ENCODE results near the gene TNFRSF17. TPM values are rescaled to one million over a fixed set of nuclear protein-coding genes. Genes with fewer than 3 reads are reported as not detected.
A peak's percentile ranks its signal among the peaks of the same experiment; 100 is the strongest.
"Not testable (repeated sequence)": the region's sequence is repeated elsewhere in the genome, so short reads cannot be mapped to it uniquely, and the experiment has no call there.

TNFRSF17 gene
- under 1 TPM; 0.15 to 0.34 (median 0.19) TPM for polyA plus RNA-seq (ENCODE audit: insufficient read length in 3 of 3)
- long read RNA-seq, donor 1, result 0 reads
- long read RNA-seq, donor 2, result 0 reads
- long read RNA-seq, donor 3, result 0 reads
- long read RNA-seq, donor 4, result 0 reads
- long read RNA-seq, donor 5, result 0 reads
- long read RNA-seq, donor 6, result 0 reads
- long read RNA-seq, donor 7, result 0 reads
- long read RNA-seq, donor 8, result 0 reads
- long read RNA-seq, donor 9, result 0 reads
- long read RNA-seq, donor 10, result 0 reads
- long read RNA-seq, donor 11, result 0 reads
- long read RNA-seq, donor 12, result 0 reads
- long read RNA-seq, donor 13, result 0 reads
- long read RNA-seq, donor 14, result 0 reads
- long read RNA-seq, donor 15, result 0 reads
- long read RNA-seq, donor 16, partial matches to known transcripts, result 6 of 18 reads
- long read RNA-seq, donor 16, other reads (novel, unspliced or antisense), result 12 of 18 reads

DNA sequence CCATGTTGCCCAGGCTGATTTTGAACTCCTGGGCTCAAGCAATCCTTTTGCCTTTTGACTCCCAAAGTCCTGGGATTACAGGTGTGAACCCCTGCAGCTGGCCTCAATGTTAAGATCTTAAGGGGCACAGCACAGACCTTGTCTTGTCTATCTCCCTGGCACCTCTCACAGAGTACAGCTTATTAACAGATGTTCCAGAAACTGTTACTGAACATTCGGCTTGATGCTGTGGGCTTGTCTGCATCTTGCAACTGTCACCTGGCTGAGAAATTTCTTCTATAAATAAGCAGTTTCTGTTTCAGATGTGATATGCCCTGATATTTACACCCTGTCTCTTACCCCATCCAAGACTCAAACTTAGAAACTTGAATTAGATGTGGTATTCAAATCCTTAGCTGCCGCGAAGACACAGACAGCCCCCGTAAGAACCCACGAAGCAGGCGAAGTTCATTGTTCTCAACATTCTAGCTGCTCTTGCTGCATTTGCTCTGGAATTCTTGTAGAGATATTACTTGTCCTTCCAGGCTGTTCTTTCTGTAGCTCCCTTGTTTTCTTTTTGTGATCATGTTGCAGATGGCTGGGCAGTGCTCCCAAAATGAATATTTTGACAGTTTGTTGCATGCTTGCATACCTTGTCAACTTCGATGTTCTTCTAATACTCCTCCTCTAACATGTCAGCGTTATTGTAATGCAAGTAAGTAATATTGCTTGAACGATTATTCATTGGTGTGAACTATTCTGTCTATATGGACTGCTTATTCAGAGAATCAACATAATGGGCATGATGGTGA lies at the start of gene TNFRSF17:
Gene TNFRSF17, plus strand, starts transcription at position 450 of the 791 bp plus-strand sequence. Its CDS starts 115 bp downstream, at position 565.
- no peak for DNase-seq (ENCODE audit: extremely low read depth in 1 of 11, low read depth in 9 of 11, low spot score in 4 of 11)

DNA sequence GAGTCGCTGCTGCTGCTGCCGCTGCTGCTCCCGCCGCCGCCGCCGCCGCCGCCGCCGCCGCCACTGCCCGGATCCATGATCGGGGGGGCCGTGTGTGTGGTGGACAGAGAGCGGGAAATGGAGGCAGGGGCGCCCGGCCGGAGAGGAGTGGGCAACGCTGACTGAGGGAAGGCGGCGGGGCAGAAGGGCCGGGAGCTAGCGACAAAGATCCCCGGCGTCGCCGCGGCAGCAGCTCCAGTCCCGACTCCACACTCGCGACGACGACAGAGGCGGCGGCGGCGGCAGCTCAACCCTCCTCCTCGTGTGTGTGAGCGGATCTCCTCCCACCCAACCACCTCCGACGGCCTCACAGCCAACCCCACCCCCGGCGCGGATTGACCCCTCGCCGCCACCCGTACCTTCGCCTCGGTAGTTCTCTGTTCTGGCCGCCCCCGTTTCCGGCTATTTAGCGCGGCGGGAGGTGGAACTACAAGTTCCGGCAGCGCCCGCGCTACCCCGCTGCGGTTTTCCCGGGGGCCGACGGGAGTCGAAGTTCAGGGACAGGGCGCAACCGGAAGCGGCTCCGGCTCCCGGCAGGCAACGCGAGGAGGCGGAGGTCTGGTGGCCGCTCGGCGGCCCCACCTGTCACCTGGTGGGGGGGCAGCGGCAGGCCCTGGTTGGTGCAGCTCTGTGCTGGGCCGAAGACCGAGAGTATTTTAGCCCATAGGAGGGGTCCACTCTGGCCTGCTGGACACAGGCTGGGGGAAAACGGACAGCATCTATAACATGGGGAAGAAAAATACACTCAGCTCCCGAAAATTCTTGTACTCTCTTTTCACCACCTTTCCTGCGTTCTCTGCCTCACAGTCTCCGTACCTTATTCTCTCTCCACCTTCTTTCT lies 49.1 kb upstream of the TNFRSF17 start, which contains the start of gene GSPT1:
Gene GSPT1, minus strand, starts transcription at position 313 of the 880 bp plus-strand sequence. Its CDS starts 236 bp downstream, at position 77.
- DNase-seq (ENCODE audit: extremely low read depth in 1 of 11, low read depth in 9 of 11, low spot score in 4 of 11), result peak; percentile 92 to 99 (median 98)

DNA sequence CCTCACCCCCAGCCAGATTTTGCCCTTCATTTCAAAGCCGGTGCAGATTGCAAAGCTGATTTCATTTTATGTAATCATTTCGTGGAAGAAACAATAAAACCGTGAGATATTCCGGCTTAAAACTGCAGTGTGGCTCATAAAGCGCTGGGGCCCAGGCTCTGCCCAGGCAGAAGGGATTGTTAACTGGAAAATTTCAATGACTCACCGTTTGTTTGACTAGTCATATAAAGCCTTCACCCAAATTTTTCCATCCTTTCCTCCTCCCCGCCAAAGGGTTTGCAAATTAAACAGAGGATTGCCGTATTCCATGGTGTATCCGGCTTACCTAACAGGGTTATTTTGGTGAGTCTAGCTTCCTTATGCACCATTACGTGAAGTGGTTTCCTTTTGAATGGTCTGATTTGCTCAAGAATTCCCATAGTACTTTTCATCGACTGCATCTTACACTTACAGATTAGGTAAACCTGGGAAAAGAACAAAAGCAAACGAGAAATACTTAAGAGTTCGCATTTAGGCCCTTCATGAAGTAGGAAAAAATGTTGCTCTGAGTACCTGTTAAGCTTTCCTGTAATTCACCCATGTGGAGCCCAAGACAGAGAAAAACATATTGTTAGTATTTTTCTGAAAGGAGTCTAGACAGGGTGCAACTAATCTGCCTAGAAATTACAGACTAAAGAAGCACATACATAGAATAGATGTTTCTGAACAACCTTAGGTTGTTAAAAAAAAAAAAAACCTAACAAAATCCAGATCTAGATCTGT lies 48.3 kb upstream of the TNFRSF17 start:
- no peak for DNase-seq (ENCODE audit: extremely low read depth in 1 of 11, low read depth in 9 of 11, low spot score in 4 of 11)

DNA sequence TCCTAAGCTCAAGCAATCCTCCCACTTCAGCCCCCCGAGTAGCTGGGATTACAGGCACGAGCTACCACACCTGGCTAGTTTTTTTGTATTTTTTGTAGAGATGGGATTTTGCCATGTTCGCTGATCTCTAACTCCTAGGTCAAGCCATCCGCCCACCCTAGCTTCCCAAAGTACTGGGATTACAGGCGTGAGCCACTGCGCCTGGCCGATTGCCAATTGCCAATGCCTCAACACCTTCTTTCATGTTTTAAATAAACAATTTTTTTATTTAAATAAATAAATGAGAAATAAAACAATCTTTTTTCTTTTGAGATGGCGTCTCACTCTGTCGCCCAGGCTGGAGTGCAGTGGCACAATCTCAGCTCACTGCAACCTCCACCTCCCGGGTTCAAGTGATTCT lies 41.0 kb upstream of the TNFRSF17 start:
- not testable (repeated sequence) for DNase-seq (ENCODE audit: extremely low read depth in 1 of 11, low read depth in 9 of 11, low spot score in 4 of 11)

DNA sequence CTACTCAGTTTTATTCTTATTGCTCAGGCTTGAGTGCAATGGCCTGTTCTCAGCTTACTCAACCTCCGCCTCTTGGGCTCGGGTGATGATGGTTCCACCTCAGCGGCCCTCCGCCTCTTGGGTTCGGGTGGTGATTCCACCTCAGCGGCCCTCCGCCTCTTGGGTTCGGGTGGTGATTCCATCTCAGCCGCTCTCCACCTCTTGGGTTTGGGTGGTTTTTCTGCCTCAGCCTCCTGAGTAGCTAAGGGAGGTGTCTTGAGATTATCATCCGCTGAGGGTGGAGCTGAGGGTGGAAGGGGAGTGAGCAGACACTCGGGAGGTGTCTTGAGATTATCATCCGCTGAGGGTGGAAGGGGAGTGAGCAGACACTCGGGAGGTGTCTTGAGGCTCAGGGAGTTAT lies 37.7 kb upstream of the TNFRSF17 start:
- DNase-seq (ENCODE audit: extremely low read depth in 1 of 11, low read depth in 9 of 11, low spot score in 4 of 11), result not testable (repeated sequence)

DNA sequence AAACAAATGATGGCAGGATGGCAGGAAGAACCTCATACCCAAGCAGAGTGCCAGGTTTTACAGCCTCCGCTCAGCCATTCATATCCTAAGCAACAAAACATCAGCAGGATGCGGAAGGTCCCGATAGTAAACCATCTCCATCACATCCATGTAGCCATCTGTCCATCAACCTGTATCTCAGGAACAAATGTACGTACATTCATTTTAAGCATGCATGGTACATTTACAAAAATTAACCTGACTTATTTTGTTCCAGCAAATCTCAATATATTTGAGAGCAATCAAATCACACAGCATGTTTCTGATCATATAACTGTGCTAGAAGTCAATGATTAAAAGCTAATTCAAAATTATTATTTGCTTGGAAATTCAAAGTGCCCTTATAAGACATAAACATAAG lies 23.1 kb upstream of the TNFRSF17 start, which contains the start of gene NPIPB2:
Gene NPIPB2, minus strand, starts transcription at position 101 of the 400 bp plus-strand sequence. Its CDS starts 0 bp downstream, at position 101.
- DNase-seq (ENCODE audit: extremely low read depth in 1 of 11, low read depth in 9 of 11, low spot score in 4 of 11), result not testable (repeated sequence)

DNA sequence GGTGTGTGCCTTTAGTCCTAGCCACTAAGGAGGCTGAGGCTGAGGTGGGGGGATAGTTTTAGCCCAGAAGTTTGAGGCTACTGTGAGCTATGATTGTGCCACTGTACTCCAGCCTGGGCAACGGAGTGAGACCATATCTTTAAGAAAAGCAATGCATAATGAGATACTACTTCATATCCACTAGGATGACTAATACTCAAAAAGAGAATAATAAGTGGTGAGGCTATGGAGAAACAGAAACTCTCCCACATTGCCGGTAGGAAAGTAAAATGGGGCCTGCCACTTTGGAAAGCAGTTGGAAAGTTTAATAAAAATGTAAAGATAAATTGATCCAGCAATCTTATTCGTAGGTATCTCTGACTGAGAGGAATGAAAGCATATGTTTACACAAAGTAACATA lies 18.6 kb upstream of the TNFRSF17 start:
- no peak for DNase-seq (ENCODE audit: extremely low read depth in 1 of 11, low read depth in 9 of 11, low spot score in 4 of 11)

DNA sequence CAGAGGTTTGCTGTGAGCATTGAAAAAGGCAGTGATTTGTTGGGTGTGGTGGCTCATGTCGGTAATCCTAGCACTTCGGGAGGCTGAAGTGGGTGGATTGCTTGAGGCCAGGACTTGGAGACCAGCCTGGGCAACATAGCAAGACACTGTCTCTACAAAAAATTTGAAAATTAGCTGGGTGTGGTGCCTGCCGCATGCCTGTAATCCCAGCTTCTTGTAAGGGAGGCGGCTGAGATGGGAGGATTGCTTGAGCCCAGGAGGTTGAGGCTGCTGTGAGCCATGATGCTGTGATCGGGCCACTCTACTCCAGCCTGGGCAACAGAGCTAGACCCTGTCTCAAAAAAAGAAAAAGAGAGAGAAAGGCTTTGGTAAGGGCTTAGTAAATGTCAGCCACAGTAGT lies 16.2 kb upstream of the TNFRSF17 start:
- no peak for DNase-seq (ENCODE audit: extremely low read depth in 1 of 11, low read depth in 9 of 11, low spot score in 4 of 11)

DNA sequence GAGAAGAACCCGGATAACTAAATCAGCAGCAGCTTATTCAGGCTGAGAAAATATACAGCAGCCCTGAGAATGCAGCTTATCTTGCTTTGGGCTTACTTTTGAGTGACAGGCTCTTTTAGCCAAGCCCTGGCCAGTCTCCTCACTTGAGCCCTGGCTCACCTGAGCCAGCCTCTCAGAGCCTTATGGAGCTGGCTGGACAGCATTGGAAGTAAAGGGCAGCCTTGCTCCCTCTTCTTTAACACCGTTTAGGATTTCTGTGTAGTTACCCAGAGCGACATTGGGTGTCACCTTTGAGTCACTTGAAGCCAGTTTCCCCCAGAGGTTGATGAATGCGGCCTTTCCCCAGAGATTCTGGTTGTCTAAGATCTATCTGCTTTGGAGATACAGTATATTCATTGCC lies 15.5 kb upstream of the TNFRSF17 start:
- DNase-seq (ENCODE audit: extremely low read depth in 1 of 11, low read depth in 9 of 11, low spot score in 4 of 11), result peak in 3 of 11 donors; percentile 15 to 38 (median 26)

DNA sequence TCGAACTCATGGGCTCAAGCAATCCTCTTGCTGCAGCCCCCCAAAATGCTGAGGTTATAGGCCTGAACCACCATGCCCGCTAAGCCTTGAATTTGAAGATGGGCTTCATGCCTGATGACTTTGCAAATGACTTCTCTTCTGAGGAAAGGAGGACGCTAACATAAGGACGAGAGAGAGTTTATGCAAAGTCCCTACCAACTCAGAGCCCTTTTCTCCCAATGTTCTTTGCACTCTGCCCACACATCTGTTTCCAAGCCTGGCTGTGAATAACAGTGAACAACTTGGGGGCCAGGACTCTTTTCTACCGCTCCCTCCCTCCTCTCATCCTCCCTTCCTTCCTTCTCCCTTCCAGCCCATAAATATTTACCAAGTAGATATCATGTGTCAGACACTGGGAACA lies 14.6 kb upstream of the TNFRSF17 start:
- DNase-seq (ENCODE audit: extremely low read depth in 1 of 11, low read depth in 9 of 11, low spot score in 4 of 11), result no peak

DNA sequence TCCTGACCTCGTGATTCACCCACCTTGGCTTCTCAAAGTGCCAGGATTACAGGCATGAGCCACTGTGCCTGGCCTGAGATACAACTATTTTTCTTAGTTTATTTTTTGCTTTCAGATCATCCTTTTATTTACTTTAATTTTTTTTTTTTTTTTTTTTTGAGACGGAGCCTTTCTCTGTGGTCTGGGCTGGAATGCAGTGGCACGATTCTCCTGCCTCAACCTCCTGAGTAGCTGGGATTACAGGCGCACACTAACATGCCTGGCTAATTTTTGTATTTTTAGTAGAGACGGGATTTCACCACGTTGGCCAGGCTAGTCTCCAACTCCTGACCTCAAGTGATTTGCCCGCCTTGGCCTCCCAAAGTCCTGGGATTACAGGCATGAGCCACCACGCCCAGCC lies 11.4 kb upstream of the TNFRSF17 start:
- not testable (repeated sequence) for DNase-seq (ENCODE audit: extremely low read depth in 1 of 11, low read depth in 9 of 11, low spot score in 4 of 11)

DNA sequence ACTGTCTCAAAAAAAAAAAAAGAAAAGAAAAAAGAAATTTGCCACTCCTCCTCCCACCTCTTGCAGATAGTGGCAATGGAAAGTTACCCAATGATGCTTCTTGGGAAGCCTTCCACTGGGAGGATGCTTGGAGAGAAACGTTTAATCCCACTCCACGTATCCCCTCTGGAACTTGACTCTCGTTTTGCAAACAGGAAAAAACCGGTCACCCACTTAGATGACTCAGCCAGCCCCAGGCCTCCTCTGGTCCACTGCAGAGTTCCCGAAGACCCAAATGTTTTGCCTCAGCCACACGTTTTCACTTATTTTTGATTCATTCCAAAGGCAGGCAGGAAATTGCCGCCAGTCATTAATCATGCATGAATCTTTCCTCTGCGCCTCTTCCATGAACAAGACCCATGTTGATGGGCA lies 9.3 kb upstream of the TNFRSF17 start:
- no peak for DNase-seq (ENCODE audit: extremely low read depth in 1 of 11, low read depth in 9 of 11, low spot score in 4 of 11)

DNA sequence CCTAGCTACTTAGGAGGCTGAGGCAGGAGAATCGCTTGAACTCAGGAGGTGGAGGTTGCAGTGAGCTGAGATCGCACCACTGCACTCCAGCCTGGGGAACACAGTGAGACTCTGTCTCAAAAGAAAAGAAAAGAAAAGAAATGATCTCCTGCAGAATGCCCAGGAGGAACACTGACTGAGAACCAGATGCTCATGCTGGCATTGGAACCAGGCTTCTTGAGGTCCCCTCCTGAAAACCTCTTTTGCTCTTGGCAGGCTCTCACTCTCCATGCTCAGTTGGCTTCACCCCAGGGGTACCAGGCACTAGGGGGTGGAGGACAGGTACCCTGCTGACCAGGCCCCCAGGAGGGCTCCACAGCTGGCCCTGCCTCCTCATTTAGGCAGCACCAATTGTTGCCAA lies 8.5 kb upstream of the TNFRSF17 start:
- DNase-seq (ENCODE audit: extremely low read depth in 1 of 11, low read depth in 9 of 11, low spot score in 4 of 11), result no peak

DNA sequence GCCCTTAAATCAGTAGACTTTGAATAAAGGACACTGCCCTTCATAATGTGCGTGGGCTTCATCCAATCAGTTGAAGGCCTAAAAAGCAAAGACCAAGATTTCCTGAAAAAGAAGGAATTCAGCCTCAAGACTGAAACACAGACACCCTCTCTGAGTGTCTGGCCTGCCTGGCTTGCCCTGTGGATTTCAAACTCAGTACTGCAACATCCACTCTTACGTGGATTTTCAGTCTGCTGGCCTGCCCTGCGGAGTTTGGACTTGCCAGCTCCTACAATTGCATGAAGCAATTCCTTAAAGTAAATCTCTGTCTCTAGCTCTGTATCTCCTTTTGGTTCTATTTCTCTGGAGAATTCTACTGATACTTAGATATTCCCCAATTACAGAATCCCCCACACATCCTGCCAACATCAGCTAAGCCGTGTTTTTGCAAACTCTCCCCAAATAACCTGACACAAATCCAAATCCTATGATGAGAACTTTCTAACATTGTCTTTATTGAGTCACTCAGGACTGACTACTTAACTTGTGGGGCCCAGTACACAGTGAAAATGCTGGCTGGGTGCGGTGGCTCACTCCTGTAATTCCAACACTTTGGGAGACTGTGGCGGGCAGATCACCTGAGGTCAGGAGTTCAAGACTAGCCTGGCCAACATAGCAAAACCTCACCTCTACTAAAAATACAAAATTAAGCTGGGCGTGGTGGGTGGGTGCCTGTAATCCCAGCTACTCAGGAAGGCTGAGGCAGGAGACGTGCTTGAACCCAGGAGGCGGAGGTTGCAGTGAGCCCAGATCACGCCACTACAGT lies 7.2 kb upstream of the TNFRSF17 start:
- no peak for DNase-seq (ENCODE audit: extremely low read depth in 1 of 11, low read depth in 9 of 11, low spot score in 4 of 11)

DNA sequence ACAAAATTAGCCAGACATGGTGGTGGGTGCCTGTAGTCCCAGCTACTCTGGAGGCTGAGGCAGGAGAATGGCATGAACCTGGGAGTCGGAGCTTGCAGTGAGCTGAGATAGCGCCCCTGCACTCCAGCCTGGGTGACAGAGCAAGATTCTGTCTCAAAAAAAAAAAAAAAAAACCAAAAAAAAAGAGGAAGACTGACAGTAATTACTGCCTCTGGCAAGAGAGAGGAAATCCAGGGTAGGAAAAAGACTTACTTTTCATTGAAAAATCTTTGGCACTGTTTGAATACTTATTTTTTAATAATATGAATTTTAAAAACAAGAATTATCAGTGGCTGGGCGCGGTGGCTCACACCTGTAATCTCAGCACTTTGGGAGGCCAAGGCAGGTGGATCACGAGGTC lies 2.6 kb upstream of the TNFRSF17 start:
- not testable (repeated sequence) for DNase-seq (ENCODE audit: extremely low read depth in 1 of 11, low read depth in 9 of 11, low spot score in 4 of 11)

DNA sequence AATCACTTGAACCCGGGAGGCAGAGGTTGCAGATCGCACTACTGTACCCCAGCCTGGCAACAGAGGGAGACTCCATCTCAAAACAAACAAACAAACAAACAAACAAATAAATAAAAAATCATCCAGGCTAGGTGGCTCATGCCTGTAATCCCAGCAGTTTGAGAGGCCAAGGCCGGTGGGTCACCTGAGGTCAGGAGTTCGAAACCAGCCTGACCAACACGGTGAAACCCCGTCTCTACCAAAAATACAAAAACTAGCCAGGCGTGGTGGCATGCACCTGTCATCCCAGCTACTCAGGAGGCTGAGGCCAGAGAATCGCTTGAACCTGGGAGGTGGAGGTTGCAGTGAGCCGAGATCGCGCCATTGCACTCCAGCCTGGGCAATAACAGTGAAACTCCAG lies 2.0 kb upstream of the TNFRSF17 start:
- DNase-seq (ENCODE audit: extremely low read depth in 1 of 11, low read depth in 9 of 11, low spot score in 4 of 11), result not testable (repeated sequence)

DNA sequence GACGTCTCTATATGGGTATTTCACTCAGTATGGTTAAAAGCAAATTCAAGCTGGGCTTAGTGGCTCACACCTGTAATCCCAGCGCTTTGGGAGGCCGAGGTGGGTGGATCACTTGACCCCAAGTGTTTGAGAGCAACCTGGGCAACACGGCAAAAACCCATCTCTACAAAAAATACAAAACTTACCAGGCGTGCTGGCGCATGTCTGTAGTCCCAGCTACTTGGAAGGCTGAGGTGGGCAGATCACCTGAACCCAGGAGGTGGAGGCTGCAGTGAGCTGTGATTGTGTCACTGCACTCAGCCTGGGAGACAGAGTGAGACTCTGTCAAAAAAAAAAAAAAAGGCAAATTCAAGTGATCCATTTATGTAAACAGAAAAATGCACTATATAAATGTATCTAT lies 1.3 kb upstream of the TNFRSF17 start:
- no peak for DNase-seq (ENCODE audit: extremely low read depth in 1 of 11, low read depth in 9 of 11, low spot score in 4 of 11)
